ENCODE results near the gene RACGAP1. TPM values are rescaled to one million over a fixed set of nuclear protein-coding genes. Genes with fewer than 3 reads are reported as not detected.

Gene RACGAP1
- total RNA-seq, 4 donors from 2014 or later, result 20.1 to 44.7 (median 33.6) TPM

- peak overlapping the region; percentile 79 to 91 (median 87) for H3K4me3 ChIP-seq
- H3K4me1 ChIP-seq, result peaks cover 3 to 22% (median 6%) of the 10 kb centered on the region in 3 donors
- DNase-seq, result no peak
- TF ChIP-seq, protein P1, sequence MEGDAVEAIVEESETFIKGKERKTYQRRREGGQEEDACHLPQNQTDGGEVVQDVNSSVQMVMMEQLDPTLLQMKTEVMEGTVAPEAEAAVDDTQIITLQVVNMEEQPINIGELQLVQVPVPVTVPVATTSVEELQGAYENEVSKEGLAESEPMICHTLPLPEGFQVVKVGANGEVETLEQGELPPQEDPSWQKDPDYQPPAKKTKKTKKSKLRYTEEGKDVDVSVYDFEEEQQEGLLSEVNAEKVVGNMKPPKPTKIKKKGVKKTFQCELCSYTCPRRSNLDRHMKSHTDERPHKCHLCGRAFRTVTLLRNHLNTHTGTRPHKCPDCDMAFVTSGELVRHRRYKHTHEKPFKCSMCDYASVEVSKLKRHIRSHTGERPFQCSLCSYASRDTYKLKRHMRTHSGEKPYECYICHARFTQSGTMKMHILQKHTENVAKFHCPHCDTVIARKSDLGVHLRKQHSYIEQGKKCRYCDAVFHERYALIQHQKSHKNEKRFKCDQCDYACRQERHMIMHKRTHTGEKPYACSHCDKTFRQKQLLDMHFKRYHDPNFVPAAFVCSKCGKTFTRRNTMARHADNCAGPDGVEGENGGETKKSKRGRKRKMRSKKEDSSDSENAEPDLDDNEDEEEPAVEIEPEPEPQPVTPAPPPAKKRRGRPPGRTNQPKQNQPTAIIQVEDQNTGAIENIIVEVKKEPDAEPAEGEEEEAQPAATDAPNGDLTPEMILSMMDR (IDR thresholded peaks at IDR 0.05), result no peak
- no peak for TF ChIP-seq POLR2A (IDR thresholded peaks at IDR 0.05)
- no peaks in the 10 kb centered on the region for H3K27me3 ChIP-seq
- no peaks in the 10 kb centered on the region for H3K36me3 ChIP-seq
- 73 to 77% methylated on average over 8 of the region's 8 CpGs for WGBS, 2 donors
- intact Hi-C loops (cut with DNase I), result no loop called here
- no peaks in the 10 kb centered on the region for H3K9me3 ChIP-seq
- H3K27ac ChIP-seq, result peak overlapping the region in 1 of 4 donors; percentile 95
Observed at GRCh38 chr12:50024227-50024626, 1.1 kb downstream of the RACGAP1 start.

- no peak for DNase-seq
- Histone ChIP-seq H3K4me3 (no peak overlapping the region), H3K27ac (no peak overlapping the region), H3K27me3 (no peaks in the 10 kb centered on the region), H3K4me1 (peaks cover 3 to 30% (median 6%) of the 10 kb centered on the region in 3 donors), H3K36me3 (no peaks in the 10 kb centered on the region), H3K9me3 (no peaks in the 10 kb centered on the region)
- WGBS, 2 donors, result 94 to 100% methylated on average over 1 of the region's 1 CpG
- intact Hi-C loops (cut with DNase I), result no loop called here
- no peak for TF ChIP-seq POLR2A (IDR thresholded peaks at IDR 0.05)
- TF ChIP-seq, protein P1 (IDR thresholded peaks at IDR 0.05), result no peak
Observed at GRCh38 chr12:50022903-50023302, 2.4 kb downstream of the RACGAP1 start.

GRCh38 chr12:50021031-50021430, 4.3 kb downstream of the RACGAP1 start:
- 61 to 70% methylated on average over 4 of the region's 4 CpGs for WGBS, 2 donors
- H3K36me3 ChIP-seq, result peaks cover 0 to 4% (median 0%) of the 10 kb centered on the region in 3 donors
- DNase-seq, result no peak
- peak overlapping the region in 2 of 4 donors; percentile 31 to 35 for H3K27ac ChIP-seq
- intact Hi-C loops (cut with DNase I), result no loop called here
- no peak overlapping the region for H3K4me3 ChIP-seq
- H3K9me3 ChIP-seq, result no peaks in the 10 kb centered on the region
- H3K27me3 ChIP-seq, result no peaks in the 10 kb centered on the region
- H3K4me1 ChIP-seq, result peaks cover 3 to 48% (median 6%) of the 10 kb centered on the region in 3 donors
- no peak for TF ChIP-seq POLR2A (IDR thresholded peaks at IDR 0.05)
- TF ChIP-seq, protein P1 (IDR thresholded peaks at IDR 0.05), result no peak

DNA sequence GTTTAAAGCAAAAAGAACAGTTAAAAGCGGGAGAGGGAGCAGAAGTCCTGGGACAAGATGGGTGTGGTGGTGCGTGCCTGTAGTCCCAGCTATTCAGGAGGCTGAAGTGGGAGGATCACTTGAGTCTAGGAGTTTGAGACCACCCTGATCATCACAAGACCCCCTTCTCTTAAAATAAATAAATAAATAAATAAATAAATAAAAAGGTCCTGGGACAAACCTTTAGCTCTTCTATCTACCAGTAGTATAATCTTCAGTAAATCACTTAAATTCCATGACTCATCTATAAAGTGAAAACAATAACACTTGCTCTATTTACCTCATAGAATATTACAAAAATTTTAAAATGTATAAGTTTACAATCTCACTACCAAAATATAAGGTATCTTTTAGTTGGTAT, 5.8 kb downstream of the RACGAP1 start:
- DNase-seq, result no peak
- Histone ChIP-seq H3K4me1 (peaks cover 2 to 40% (median 3%) of the 10 kb centered on the region in 3 donors), H3K9me3 (no peaks in the 10 kb centered on the region), H3K27me3 (no peaks in the 10 kb centered on the region), H3K36me3 (peaks cover 0 to 15% (median 0%) of the 10 kb centered on the region in 3 donors), H3K4me3 (no peak overlapping the region), H3K27ac (no peak overlapping the region)
- no peak for TF ChIP-seq POLR2A (IDR thresholded peaks at IDR 0.05)
- TF ChIP-seq, protein P1 (IDR thresholded peaks at IDR 0.05), result no peak
- intact Hi-C loops (cut with DNase I), result no loop called here
- WGBS, 2 donors, result 91 to 93% methylated on average over 2 of the region's 2 CpGs

DNA sequence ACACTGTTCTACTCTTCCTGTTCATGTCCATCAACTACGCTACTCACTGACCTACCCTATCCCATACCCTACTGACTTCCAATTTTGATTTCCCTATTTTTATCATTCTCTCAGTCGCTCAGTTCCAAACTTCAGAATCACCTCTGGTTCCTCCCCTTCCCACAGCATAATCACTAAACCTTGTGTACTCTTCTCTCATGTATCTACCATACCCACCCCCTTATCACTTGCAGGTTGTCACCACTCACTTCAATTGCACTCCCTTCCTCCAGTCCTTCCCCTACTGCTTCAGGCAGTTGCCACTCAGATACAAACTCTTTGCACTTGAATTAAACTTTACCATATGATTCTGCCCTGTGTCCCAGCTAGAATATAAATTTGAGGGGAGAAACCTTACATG, 6.3 kb downstream of the RACGAP1 start:
- Histone ChIP-seq H3K4me1 (peaks cover 0 to 35% (median 0%) of the 10 kb centered on the region in 3 donors), H3K27ac (no peak overlapping the region), H3K36me3 (peaks cover 0 to 20% (median 0%) of the 10 kb centered on the region in 3 donors), H3K27me3 (no peaks in the 10 kb centered on the region), H3K4me3 (no peak overlapping the region), H3K9me3 (no peaks in the 10 kb centered on the region)
- DNase-seq, result no peak
- TF ChIP-seq POLR2A (IDR thresholded peaks at IDR 0.05), result no peak
- TF ChIP-seq, protein P1 (IDR thresholded peaks at IDR 0.05), result no peak
- intact Hi-C loops (cut with DNase I), result no loop called here
- 92 to 100% methylated on average over 2 of the region's 2 CpGs for WGBS, 2 donors
